Measurements from ENCODE around the gene RHBDD2. TPM values are rescaled to one million over a fixed set of nuclear protein-coding genes. Genes with fewer than 3 reads are reported as not detected.
"Not testable (repeated sequence)": the region's sequence is repeated elsewhere in the genome, so short reads cannot be mapped to it uniquely, and the experiment has no call there.

Gene RHBDD2
- polyA plus RNA-seq, 1 donor from 2014 or later = 76.4 TPM

GRCh38 chr7:75854233-75854632 is 24.6 kb upstream of the RHBDD2 start:
- H3F3A ChIP-seq (ENCODE audit: insufficient read depth, low read length, poor library complexity, severe bottlenecking) = no peaks in the 10 kb centered on the region
- no peak overlapping the region for H3K4me2 ChIP-seq (ENCODE audit: low read length)
- H3K27me3 ChIP-seq (ENCODE audit: insufficient read depth, low read depth, low read length) = no peaks in the 10 kb centered on the region
- H3K9me3 ChIP-seq (ENCODE audit: low read length) = no peaks in the 10 kb centered on the region
- no peaks in the 10 kb centered on the region for H4K20me1 ChIP-seq (ENCODE audit: insufficient read depth)
- H3K27ac ChIP-seq (ENCODE audit: low read length) = no peak overlapping the region
- H3K4me3 ChIP-seq (ENCODE audit: low read length) = no peak overlapping the region
- H3K9ac ChIP-seq (ENCODE audit: low read length) = no peak overlapping the region
- no peak overlapping the region for H2AFZ ChIP-seq (ENCODE audit: low read depth, low read length)
- H3K36me3 ChIP-seq (ENCODE audit: insufficient read depth, low read length) = no peaks in the 10 kb centered on the region
- no peak for TF ChIP-seq POLR2AphosphoS5 (IDR thresholded peaks at IDR 0.05)
- TF ChIP-seq, protein P1, sequence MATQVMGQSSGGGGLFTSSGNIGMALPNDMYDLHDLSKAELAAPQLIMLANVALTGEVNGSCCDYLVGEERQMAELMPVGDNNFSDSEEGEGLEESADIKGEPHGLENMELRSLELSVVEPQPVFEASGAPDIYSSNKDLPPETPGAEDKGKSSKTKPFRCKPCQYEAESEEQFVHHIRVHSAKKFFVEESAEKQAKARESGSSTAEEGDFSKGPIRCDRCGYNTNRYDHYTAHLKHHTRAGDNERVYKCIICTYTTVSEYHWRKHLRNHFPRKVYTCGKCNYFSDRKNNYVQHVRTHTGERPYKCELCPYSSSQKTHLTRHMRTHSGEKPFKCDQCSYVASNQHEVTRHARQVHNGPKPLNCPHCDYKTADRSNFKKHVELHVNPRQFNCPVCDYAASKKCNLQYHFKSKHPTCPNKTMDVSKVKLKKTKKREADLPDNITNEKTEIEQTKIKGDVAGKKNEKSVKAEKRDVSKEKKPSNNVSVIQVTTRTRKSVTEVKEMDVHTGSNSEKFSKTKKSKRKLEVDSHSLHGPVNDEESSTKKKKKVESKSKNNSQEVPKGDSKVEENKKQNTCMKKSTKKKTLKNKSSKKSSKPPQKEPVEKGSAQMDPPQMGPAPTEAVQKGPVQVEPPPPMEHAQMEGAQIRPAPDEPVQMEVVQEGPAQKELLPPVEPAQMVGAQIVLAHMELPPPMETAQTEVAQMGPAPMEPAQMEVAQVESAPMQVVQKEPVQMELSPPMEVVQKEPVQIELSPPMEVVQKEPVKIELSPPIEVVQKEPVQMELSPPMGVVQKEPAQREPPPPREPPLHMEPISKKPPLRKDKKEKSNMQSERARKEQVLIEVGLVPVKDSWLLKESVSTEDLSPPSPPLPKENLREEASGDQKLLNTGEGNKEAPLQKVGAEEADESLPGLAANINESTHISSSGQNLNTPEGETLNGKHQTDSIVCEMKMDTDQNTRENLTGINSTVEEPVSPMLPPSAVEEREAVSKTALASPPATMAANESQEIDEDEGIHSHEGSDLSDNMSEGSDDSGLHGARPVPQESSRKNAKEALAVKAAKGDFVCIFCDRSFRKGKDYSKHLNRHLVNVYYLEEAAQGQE (IDR thresholded peaks at IDR 0.05; ENCODE audit: borderline replicate concordance) = no peak
- no peak for TF ChIP-seq TAF1 (IDR thresholded peaks at IDR 0.05; ENCODE audit: low read depth)
- no peak for TF ChIP-seq CTCF (IDR thresholded peaks at IDR 0.05; ENCODE audit: poor library complexity, severe bottlenecking)
- no peak for TF ChIP-seq RAD21 (conservative IDR thresholded peaks at IDR 0.05)
- TF ChIP-seq EZH2 (IDR thresholded peaks at IDR 0.05; ENCODE audit: borderline replicate concordance, insufficient read depth, low read length, poor library complexity, severe bottlenecking) = no peak
- no peak for TF ChIP-seq SMC3 (conservative IDR thresholded peaks at IDR 0.05; ENCODE audit: poor library complexity)
- no peak for TF ChIP-seq MXI1 (conservative IDR thresholded peaks at IDR 0.05; ENCODE audit: poor library complexity, severe bottlenecking)
- no peak for TF ChIP-seq EP300 (conservative IDR thresholded peaks at IDR 0.05; ENCODE audit: poor library complexity, severe bottlenecking)
- no peaks in the 10 kb centered on the region for H3K9me2 ChIP-seq (ENCODE audit: insufficient read depth, low read length)
- H3K79me2 ChIP-seq (replicated peaks; ENCODE audit: insufficient read depth, low read length) = no peaks in the 10 kb centered on the region

- H4K20me1 ChIP-seq (ENCODE audit: insufficient read depth); H3K27ac ChIP-seq (ENCODE audit: low read length); H3K79me2 ChIP-seq (replicated peaks; ENCODE audit: insufficient read depth, low read length); H3K36me3 ChIP-seq (ENCODE audit: insufficient read depth, low read length); H3K9me3 ChIP-seq (ENCODE audit: low read length); H3F3A ChIP-seq (ENCODE audit: insufficient read depth, low read length, poor library complexity, severe bottlenecking); H3K4me2 ChIP-seq (ENCODE audit: low read length); H3K4me3 ChIP-seq (ENCODE audit: low read length); H3K27me3 ChIP-seq (ENCODE audit: insufficient read depth, low read depth, low read length); H3K9ac ChIP-seq (ENCODE audit: low read length); H3K9me2 ChIP-seq (ENCODE audit: insufficient read depth, low read length); H2AFZ ChIP-seq (ENCODE audit: low read depth, low read length): not testable (repeated sequence)
These were observed 24.0 kb upstream of the RHBDD2 start for GRCh38 chr7:75854813-75855345.

DNA sequence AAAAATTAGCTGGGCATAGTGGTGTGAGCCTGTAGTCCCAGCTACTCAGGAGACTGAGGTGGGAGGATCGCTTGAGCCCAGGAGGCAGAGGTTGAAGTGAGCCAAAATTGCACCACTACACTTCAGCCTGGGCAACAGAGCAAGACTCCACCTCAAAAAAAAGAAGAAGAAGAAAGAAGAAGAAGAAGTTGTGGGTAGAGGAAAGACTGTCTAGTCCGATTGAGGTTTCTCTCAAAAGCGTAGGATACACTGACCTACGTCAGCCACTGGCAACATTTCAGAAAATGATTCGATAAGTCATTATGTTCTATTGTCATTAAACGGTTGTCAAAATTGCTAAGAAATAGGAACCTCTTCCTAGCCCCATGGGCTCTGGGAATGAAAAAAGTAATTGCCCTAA is 22.3 kb upstream of the RHBDD2 start:
- H3K27me3 ChIP-seq (ENCODE audit: insufficient read depth, low read depth, low read length) = no peaks in the 10 kb centered on the region
- no peaks in the 10 kb centered on the region for H3K36me3 ChIP-seq (ENCODE audit: insufficient read depth, low read length)
- H2AFZ ChIP-seq (ENCODE audit: low read depth, low read length) = no peak overlapping the region
- no peaks in the 10 kb centered on the region for H4K20me1 ChIP-seq (ENCODE audit: insufficient read depth)
- H3K9me2 ChIP-seq (ENCODE audit: insufficient read depth, low read length) = no peaks in the 10 kb centered on the region
- no peaks in the 10 kb centered on the region for H3F3A ChIP-seq (ENCODE audit: insufficient read depth, low read length, poor library complexity, severe bottlenecking)
- H3K4me3 ChIP-seq (ENCODE audit: low read length) = no peak overlapping the region
- TF ChIP-seq EZH2 (IDR thresholded peaks at IDR 0.05; ENCODE audit: borderline replicate concordance, insufficient read depth, low read length, poor library complexity, severe bottlenecking) (no peak), TAF1 (IDR thresholded peaks at IDR 0.05; ENCODE audit: low read depth) (no peak), POLR2AphosphoS5 (IDR thresholded peaks at IDR 0.05) (no peak), EP300 (conservative IDR thresholded peaks at IDR 0.05; ENCODE audit: poor library complexity, severe bottlenecking) (no peak), MXI1 (conservative IDR thresholded peaks at IDR 0.05; ENCODE audit: poor library complexity, severe bottlenecking) (no peak), CTCF (IDR thresholded peaks at IDR 0.05; ENCODE audit: poor library complexity, severe bottlenecking) (no peak), SMC3 (conservative IDR thresholded peaks at IDR 0.05; ENCODE audit: poor library complexity) (no peak), RAD21 (conservative IDR thresholded peaks at IDR 0.05) (no peak)
- TF ChIP-seq, protein P1 (IDR thresholded peaks at IDR 0.05; ENCODE audit: borderline replicate concordance) = no peak
- H3K79me2 ChIP-seq (replicated peaks; ENCODE audit: insufficient read depth, low read length) = no peaks in the 10 kb centered on the region
- H3K4me2 ChIP-seq (ENCODE audit: low read length) = no peak overlapping the region
- H3K9ac ChIP-seq (ENCODE audit: low read length) = no peak overlapping the region
- H3K27ac ChIP-seq (ENCODE audit: low read length) = no peak overlapping the region
- no peaks in the 10 kb centered on the region for H3K9me3 ChIP-seq (ENCODE audit: low read length)
